Amygdala (tissue), 56 donors: Measurements from ENCODE around the gene C12orf75.
"Not testable (repeated sequence)": the region's sequence is repeated elsewhere in the genome, so short reads cannot be mapped to it uniquely, and the experiment has no call there.

ENCODE experiments used
- DNase-seq, 56 donors: peaks; one replicate each; lab custom pipeline; 2025; lab: John Stamatoyannopoulos, UW

C12orf75 gene

GRCh38 chr12:105309384-105309783 is 21.1 kb upstream of the C12orf75 start:
- DNase-seq: not testable (repeated sequence)

GRCh38 chr12:105310476-105311085 is 19.9 kb upstream of the C12orf75 start:
- not testable (repeated sequence) for DNase-seq

GRCh38 chr12:105311936-105312335 is 18.6 kb upstream of the C12orf75 start:
- DNase-seq: not testable (repeated sequence)

GRCh38 chr12:105313755-105314154 is 16.7 kb upstream of the C12orf75 start:
- not testable (repeated sequence) for DNase-seq

- no peak for DNase-seq
These were observed 15.4 kb upstream of the C12orf75 start for GRCh38 chr12:105315130-105315529.

- no peak for DNase-seq
These were observed 14.8 kb upstream of the C12orf75 start for GRCh38 chr12:105315726-105316125.

- no peak for DNase-seq
These were observed 13.3 kb upstream of the C12orf75 start for GRCh38 chr12:105316931-105317852.

- no peak for DNase-seq
These were observed 12.4 kb upstream of the C12orf75 start for GRCh38 chr12:105317942-105318621.

- no peak for DNase-seq
These were observed 11.6 kb upstream of the C12orf75 start for GRCh38 chr12:105318651-105319483.

GRCh38 chr12:105319691-105320209 is 10.7 kb upstream of the C12orf75 start:
- no peak for DNase-seq

GRCh38 chr12:105321125-105321524 is 9.4 kb upstream of the C12orf75 start:
- DNase-seq: no peak

- no peak for DNase-seq
These were observed 8.4 kb upstream of the C12orf75 start for GRCh38 chr12:105322070-105322469.

- DNase-seq: no peak
These were observed 5.8 kb upstream of the C12orf75 start for GRCh38 chr12:105324704-105325103.

- no peak for DNase-seq
These were observed 5.4 kb upstream of the C12orf75 start for GRCh38 chr12:105325117-105325516.

- no peak for DNase-seq
These were observed 587 bp upstream of the C12orf75 start for GRCh38 chr12:105329926-105330282.

- DNase-seq: peak in 19 of 56 donors; percentile 2 to 55 (median 25)
These were observed 677 bp downstream of the C12orf75 start for GRCh38 chr12:105330931-105331804.

- no peak for DNase-seq
These were observed 1.3 kb downstream of the C12orf75 start for GRCh38 chr12:105331805-105332251.

- DNase-seq: not testable (repeated sequence)
These were observed 1.8 kb downstream of the C12orf75 start for GRCh38 chr12:105332286-105332685.

- no peak for DNase-seq
These were observed 2.4 kb downstream of the C12orf75 start for GRCh38 chr12:105332925-105333324.
